Mononuclear cell (primary cell): ENCODE measurements around the gene EVX2. TPM values are rescaled to one million over a fixed set of nuclear protein-coding genes. Genes with fewer than 3 reads are reported as not detected.

Source experiments
- H3K27me3 ChIP-seq: 2 replicates; pipeline ENCODE4 v1.6.0; 2011; ENCODE audit warnings: low read length, control low read depth; ENCODE audit not compliant: insufficient read depth
- H3K4me1 ChIP-seq: 2 replicates; pipeline ENCODE4 v1.5.1; 2011; ENCODE audit warnings: mild to moderate bottlenecking, low read length, control low read depth; ENCODE audit not compliant: insufficient read depth
- H3K4me3 ChIP-seq: 2 replicates; pipeline ENCODE4 v1.5.1; 2011; ENCODE audit warnings: mild to moderate bottlenecking, low read length, moderate library complexity
- H3K9me3 ChIP-seq: 2 replicates; pipeline ENCODE4 v1.5.1; 2011; ENCODE audit warnings: low read depth, mild to moderate bottlenecking, control low read depth, low read length
- total RNA-seq: library from RNA; depleted of rRNA; stranded (reverse); fragments of >200 nt; gene quantifications from one replicate; pipeline ENCODE4 v1.2.3, GENCODE V29; 2012

EVX2 gene
- total RNA-seq, 1 donor = not detected

DNA sequence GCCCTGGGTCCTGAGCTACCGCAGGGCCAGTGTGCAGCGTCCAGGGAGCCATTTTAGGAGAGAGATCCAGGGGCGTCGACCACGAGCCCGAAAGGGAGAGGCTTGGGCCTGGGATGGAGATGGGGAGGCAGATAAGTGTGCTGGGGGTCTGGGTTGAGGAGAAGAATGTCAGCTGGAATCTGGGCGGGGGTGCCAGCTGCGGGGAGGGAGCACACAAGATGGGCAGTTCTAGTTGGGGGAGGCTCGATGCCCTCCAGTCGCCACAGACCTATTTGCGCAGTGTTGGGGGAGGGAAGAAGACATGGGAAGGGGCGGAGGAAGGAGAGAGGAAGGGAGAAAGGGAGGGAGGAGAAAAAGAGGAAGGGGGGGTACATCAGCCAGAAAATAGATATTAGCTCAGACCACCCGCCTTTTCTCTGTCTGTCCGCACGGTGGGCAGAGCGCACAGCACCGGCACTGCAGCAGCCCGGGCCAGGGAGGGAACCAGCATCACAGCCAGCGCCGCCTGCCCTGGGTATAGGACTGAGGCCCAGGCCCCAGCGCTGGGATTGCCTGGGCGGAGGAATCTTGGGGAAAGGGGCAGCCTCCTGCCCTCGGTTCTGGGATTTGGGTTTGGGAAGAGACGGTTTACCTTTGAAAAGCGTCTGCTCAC, 21.4 kb upstream of the EVX2 start:
- H3K4me3 ChIP-seq = no peak overlapping the region
- H3K4me1 ChIP-seq = peaks cover 6% of the 10 kb centered on the region
- H3K9me3 ChIP-seq = no peaks in the 10 kb centered on the region
- H3K27me3 ChIP-seq = peaks cover 88% of the 10 kb centered on the region

DNA sequence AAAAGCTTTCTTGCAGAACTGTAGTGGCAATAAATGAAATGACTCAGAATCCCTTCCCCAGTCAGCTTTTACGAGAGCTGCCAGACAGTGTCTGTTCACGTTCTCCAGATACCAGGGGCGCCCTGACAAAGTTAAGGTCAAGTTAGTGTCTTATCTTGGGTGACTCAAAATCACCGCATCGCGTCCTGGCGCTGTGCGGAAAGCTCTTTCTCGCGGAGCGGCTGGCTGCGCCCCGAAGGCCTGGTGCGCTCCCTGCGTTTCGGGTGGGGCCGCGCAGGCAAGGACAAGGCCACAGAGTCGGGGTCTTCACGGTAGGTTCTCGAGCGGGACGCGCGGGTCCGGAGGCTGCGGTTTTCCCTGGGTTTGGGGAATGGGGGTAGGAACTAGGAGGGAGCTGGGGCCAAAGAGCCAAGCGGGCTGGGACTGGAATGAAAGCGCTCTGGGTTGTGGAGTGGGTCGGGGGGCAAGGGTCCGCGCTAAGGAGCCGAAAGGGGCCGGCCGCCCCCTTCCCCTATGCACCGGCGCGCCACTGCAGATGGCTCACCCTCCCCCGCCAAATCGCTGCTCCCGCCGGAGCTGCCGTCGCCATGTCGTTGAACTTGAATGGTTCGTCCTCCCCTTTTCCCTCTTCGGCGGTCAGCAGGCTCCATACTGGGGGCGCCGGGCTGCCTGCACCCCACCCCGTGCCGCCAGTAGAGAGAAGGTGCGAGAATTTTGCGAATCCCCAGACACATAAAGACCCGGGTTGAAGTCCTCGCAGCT, 20.7 kb upstream of the EVX2 start:
- H3K4me1 ChIP-seq = peaks cover 6% of the 10 kb centered on the region
- H3K4me3 ChIP-seq = no peak overlapping the region
- peaks cover 88% of the 10 kb centered on the region for H3K27me3 ChIP-seq
- H3K9me3 ChIP-seq = no peaks in the 10 kb centered on the region

DNA sequence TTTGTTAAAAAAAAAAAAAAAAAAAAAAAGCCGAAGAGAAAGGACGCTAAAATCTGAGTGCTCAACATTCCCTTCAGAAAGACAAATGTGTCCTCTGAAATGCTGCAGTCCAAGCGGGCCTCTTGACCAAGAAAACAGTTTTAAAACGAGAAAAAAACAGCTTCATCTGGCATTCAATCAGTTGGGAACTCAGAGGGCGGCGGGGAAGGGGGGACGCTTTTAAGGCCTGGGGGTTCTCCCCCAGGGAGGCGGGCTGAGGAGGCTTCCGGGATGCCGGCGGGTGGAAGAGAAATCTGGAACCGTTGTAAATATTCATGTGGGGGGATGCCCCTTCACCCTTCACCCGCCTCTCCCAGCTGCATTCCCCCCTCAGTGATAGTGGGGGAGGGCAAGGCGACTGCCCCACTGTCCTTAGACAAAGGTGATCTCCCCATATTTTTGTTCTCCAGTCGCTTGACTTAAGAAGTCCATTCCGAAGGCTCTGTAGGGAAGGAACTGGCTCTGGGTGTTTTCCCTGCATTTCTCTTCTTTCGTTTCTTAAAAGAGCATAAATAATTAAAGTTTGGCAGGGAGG, 20.1 kb upstream of the EVX2 start:
- H3K4me3 ChIP-seq = no peak overlapping the region
- H3K4me1 ChIP-seq = peaks cover 6% of the 10 kb centered on the region
- peaks cover 88% of the 10 kb centered on the region for H3K27me3 ChIP-seq
- H3K9me3 ChIP-seq = no peaks in the 10 kb centered on the region

DNA sequence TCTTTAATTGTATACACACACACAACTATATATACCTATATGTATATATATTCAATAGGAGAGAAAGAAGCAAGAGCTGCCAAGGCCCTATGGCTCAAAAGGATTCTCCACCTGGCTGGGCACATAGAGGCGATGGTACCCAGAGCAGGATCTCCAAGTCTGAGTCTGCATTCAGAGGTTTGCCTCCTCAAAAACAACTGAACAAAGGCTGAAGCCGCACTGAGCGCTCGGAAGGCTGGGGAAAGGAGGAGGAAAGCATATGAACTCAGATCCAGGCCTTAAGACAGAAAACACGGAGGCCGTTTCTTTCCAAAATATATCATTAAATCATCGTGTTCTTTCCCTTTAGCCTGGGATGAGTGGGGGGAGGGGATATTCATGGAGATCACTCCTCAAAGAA, 19.4 kb upstream of the EVX2 start:
- Histone ChIP-seq H3K4me1 (peaks cover 6% of the 10 kb centered on the region), H3K4me3 (no peak overlapping the region), H3K9me3 (no peaks in the 10 kb centered on the region), H3K27me3 (peaks cover 90% of the 10 kb centered on the region)

DNA sequence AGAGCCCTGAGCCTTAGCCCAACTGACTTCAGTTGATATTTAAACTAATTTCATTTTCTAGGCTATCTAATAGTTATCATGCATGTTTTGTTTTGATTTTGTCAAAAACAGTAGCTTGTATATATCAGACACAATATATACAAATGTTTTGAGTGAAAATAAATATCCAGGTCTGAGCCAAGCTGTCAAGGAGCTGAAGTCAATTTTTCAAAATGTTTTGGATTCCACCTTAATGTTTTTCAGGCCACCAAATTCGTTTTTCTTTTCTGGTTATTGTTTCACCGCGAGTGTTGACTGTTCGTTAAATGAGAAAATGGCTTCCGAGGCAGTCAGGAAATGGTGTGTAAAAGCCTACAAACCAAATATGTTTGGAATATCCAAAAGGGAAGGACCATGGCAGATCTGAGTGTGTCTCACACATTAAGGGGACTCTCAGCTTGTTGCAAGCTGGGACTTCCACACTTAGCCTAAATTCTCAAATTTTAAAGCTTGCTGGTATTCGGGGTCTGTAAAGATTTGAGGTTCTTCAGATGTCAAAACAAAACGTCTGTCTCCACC, 18.6 kb upstream of the EVX2 start:
- H3K27me3 ChIP-seq = peaks cover 97% of the 10 kb centered on the region
- H3K4me1 ChIP-seq = peaks cover 14% of the 10 kb centered on the region
- no peak overlapping the region for H3K4me3 ChIP-seq
- H3K9me3 ChIP-seq = no peaks in the 10 kb centered on the region

DNA sequence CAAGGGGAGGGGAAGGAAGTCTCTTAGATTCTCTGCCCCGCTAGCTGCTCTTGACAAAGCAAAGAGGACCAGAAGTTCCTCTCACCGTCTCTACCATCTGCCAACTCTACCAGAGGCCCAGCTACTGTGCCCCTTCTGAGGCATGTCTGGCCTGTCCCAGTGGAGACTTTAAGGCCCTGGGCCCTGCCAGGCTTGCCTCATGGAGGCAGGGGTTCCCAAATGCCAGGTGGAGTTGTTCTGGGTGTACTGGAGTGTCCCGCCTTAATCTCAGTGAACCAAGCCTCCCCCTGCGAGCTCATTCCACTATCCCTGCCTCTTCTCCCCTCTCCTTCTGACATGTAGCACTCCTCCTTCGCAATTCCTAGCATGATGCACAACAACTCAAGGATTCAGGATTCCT, 18.1 kb upstream of the EVX2 start:
- Histone ChIP-seq H3K4me1 (peaks cover 14% of the 10 kb centered on the region), H3K4me3 (no peak overlapping the region), H3K9me3 (no peaks in the 10 kb centered on the region), H3K27me3 (peaks cover 97% of the 10 kb centered on the region)

DNA sequence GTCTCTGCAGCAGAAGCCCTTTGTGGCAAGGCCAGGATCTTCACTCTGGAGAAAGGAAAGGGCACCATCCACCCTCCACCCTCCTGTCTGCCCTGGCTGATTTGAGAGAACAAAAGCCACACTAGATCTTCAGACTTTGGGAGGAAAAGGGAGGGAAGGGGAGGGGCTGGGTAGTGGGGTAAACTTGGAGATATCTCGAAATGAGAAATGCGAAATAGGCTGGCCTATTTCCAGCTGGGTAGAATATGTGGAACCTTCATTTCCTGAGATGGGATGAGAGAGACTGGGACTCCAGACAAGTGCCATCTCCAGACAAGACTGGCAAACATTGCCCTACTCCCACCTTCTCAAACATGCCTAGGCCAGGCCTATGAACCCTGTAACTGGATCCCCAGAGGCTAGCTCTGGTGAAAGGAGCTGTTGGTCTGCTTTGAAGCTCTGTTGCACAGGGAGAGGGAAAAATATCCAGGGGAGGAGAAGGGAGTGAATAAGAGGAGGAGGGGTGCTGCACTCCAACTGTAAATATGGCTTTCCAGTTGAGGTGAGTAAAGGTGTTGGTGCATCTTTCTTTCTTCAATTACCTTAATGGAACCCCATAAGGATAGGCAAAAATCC, 17.6 kb upstream of the EVX2 start:
- H3K9me3 ChIP-seq = no peaks in the 10 kb centered on the region
- peaks cover 18% of the 10 kb centered on the region for H3K4me1 ChIP-seq
- H3K27me3 ChIP-seq = peaks cover 100% of the 10 kb centered on the region
- no peak overlapping the region for H3K4me3 ChIP-seq

DNA sequence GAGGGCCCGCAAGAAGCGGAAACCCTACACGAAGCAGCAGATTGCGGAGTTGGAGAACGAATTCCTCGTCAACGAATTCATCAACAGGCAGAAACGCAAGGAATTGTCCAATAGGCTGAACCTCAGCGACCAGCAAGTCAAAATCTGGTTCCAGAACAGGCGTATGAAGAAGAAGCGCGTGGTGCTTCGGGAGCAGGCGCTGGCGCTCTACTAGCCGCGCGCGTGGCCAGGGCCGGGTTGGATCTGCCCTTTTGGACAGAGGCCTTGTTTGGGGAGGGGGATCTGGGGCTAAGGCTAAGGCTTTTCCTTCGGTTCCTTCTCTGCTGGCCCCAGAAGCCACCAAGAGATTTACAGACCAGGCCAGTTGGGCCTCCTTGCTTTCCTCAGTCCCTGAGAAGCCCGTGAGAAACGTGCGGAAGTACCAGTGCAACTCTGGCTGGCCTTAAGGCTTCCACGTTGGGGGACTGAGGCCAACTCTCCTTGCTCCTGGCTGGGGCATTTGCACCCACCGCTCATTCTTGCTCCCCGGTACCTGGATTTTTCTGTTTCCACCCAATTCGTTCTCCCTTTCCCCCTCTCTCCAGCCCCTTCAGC, 16.9 kb upstream of the EVX2 start:
- no peak overlapping the region for H3K4me3 ChIP-seq
- H3K27me3 ChIP-seq = peaks cover 100% of the 10 kb centered on the region
- peaks cover 19% of the 10 kb centered on the region for H3K4me1 ChIP-seq
- no peaks in the 10 kb centered on the region for H3K9me3 ChIP-seq

DNA sequence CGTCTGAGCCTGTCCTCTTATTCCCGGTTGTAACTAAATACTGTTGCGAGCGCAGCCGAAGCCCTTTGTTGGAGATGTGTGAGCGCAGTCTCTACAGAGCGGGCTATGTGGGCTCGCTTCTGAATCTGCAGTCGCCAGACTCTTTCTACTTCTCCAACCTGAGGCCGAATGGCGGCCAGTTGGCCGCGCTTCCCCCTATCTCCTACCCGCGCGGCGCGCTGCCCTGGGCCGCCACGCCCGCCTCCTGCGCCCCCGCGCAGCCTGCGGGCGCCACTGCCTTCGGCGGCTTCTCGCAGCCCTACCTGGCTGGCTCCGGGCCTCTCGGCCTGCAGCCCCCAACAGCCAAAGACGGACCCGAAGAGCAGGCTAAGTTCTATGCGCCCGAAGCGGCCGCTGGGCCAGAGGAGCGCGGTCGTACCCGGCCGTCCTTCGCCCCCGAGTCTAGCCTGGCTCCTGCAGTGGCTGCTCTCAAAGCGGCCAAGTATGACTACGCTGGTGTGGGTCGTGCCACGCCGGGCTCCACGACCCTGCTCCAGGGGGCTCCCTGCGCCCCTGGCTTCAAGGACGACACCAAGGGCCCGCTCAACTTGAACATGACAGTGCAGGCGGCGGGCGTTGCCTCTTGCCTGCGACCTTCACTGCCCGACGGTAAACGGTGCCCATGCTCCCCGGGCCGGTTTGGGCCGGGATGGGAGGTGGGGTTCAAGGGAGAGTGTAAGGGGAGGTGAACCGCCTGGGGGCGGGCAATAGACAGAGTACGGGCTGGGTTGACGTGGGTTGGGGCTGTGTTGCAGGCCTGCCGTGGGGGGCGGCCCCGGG, 16.2 kb upstream of the EVX2 start, which contains the start of gene HOXD12:
Gene HOXD12, plus strand, starts transcription at position 68 of the 819 bp plus-strand sequence. Its CDS starts 7 bp downstream, at position 75.
- Histone ChIP-seq H3K27me3 (peaks cover 100% of the 10 kb centered on the region), H3K4me3 (no peak within 1 kb of the TSS), H3K9me3 (no peaks in the 10 kb centered on the region), H3K4me1 (peaks cover 19% of the 10 kb centered on the region)

DNA sequence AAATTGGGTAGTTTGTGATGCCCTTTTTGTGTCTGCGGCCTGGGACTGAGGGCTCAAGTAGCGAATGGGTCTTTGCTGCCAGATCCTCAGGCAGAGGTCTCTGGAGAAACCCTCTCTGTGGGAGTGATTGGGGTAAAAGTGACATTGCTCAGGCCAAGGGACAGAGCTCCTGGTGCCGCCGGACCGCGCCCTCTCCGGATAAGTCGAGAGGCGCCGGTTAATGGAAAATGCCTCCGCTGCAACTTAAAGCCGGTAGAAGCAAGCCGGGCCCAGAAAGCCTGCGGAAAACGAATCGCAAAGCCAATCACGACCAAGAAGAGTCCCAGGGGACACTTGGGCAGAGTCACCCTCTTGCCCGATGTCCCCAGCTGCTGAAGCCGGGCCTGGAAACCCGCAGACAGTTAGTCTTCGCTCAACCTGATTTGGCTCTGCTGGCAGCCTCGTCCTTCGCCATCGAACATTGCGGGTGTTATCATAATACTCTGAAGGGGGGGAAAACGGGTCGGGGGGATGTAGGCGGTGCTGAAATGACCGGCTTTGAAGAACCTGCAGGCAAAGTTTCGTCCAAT, 15.5 kb upstream of the EVX2 start:
- H3K4me3 ChIP-seq = no peak overlapping the region
- no peaks in the 10 kb centered on the region for H3K9me3 ChIP-seq
- peaks cover 19% of the 10 kb centered on the region for H3K4me1 ChIP-seq
- H3K27me3 ChIP-seq = peaks cover 100% of the 10 kb centered on the region

DNA sequence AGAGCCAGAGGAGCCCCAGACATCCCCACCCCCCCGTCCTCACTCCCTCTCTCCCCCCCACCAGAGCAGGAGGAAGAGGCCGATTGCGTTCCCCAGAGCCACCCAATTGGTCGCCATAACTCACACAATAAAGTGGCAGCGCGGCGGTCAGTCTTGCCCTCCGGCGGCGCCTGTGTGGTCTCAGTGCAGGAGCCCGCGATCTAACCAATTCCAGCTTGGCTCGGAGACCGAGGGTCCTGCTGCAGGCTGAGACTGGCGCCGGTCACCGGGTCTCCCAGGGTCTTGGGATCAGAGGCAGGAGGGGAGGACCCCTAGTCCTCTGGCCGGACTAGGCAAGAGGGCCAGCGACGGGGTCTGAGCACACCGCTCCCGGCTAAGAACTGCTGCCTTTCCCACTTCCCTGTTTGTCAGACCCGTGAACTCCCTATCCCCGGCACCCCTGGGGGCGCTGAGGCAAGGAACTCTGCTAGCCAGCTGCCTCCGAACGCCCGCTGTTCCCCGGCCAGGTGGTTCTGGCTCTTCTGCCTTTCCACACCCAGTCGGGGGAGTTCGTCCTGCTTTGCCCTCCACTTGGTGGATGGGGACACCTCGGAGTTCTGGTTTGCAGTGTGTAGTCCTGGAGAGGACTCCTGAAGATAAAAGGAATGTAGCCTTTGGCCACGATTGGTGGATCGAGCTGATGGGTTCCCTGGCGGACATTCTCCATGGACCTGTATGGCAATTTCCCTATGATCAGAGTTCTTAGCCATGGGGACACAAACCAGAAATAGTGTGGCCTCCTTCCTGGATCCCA, 14.8 kb upstream of the EVX2 start:
- Histone ChIP-seq H3K9me3 (no peaks in the 10 kb centered on the region), H3K4me1 (peaks cover 19% of the 10 kb centered on the region), H3K27me3 (peaks cover 100% of the 10 kb centered on the region), H3K4me3 (no peak overlapping the region)

DNA sequence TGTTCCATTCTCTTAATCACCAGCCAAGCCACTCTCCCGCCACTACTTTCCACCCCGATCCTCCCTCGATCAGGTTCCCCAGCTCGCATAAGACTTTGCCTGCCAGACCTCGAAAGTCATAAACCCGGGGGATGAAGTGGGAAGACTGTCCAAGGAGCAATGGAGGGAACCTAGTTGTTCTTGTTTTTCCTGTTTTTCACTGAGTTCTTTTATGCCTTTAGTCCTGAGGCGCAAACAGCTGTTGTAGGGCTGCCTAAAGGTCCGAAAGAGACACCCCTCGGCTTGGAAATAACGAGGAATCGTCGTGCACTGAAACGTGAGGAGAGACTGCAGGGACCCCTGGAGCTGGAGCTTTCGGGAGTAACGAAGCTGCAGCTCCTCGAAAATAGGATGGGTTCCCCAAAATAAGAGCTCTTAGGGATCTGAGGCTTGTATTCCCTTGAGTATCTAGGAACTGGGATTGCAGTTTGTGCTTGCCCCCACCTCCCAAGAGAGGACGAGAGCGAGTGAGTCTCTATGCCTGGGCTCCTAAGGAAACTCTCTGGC, 14.1 kb upstream of the EVX2 start:
- H3K9me3 ChIP-seq = no peaks in the 10 kb centered on the region
- peaks cover 99% of the 10 kb centered on the region for H3K27me3 ChIP-seq
- no peak overlapping the region for H3K4me3 ChIP-seq
- peaks cover 25% of the 10 kb centered on the region for H3K4me1 ChIP-seq
